Hepatocyte (in vitro differentiated cells): Measurements from ENCODE around the gene MAST2. TPM values are rescaled to one million over a fixed set of nuclear protein-coding genes. Genes with fewer than 3 reads are reported as not detected.

Source experiments
- DNase-seq: peaks from one replicate; pipeline ENCODE4 v3.0.0-alpha.2; 2016; ENCODE audit warnings: low spot score
- H2AFZ ChIP-seq: fragments of 200-600 bp; sonication (generic); 2 replicates; pipeline ENCODE4 v1.6.0; 2016; ENCODE audit warnings: antibody characterized with exemption, mild to moderate bottlenecking
- H3K27ac ChIP-seq: fragments of 200-600 bp; sonication (generic); 2 replicates; pipeline ENCODE4 v1.5.1; 2016; ENCODE audit warnings: mild to moderate bottlenecking
- H3K27me3 ChIP-seq: fragments of 200-600 bp; sonication (generic); 2 replicates; pipeline ENCODE4 v1.6.1; 2016
- H3K36me3 ChIP-seq: fragments of 200-600 bp; sonication (generic); replicated peaks from 2 replicates; pipeline ENCODE4 v1.5.1; 2016; ENCODE audit warnings: low read depth; ENCODE audit not compliant: insufficient read depth
- H3K4me1 ChIP-seq: fragments of 200-600 bp; sonication (generic); 2 replicates; pipeline ENCODE4 v1.5.1; 2016; ENCODE audit warnings: mild to moderate bottlenecking, moderate library complexity; ENCODE audit not compliant: insufficient read depth
- H3K4me2 ChIP-seq: fragments of 200-600 bp; sonication (generic); 2 replicates; pipeline ENCODE4 v1.6.0; 2016
- H3K4me3 ChIP-seq: fragments of 200-600 bp; sonication (generic); 2 replicates; pipeline ENCODE4 v1.5.1; 2016; ENCODE audit warnings: mild to moderate bottlenecking
- H3K79me2 ChIP-seq: fragments of 200-600 bp; sonication (generic); 2 replicates; pipeline ENCODE4 v1.6.0; 2017; ENCODE audit warnings: mild to moderate bottlenecking
- H3K9me2 ChIP-seq: fragments of 200-600 bp; sonication (generic); replicated peaks from 2 replicates; pipeline ENCODE4 v1.6.0; 2017; ENCODE audit warnings: mild to moderate bottlenecking; ENCODE audit not compliant: insufficient read depth
- H3K9me3 ChIP-seq: fragments of 200-600 bp; sonication (generic); 2 replicates; pipeline ENCODE4 v1.5.1; 2016; ENCODE audit warnings: low read depth, mild to moderate bottlenecking
- H4K20me1 ChIP-seq: fragments of 200-600 bp; sonication (generic); 2 replicates; pipeline ENCODE4 v1.6.0; 2016; ENCODE audit warnings: mild to moderate bottlenecking; ENCODE audit not compliant: insufficient read depth, poor library complexity, severe bottlenecking
- EZH2 ChIP-seq: fragments of 200-600 bp; sonication (generic); IDR thresholded peaks from 2 replicates; pipeline ENCODE4 v1.6.1; 2016; ENCODE audit warnings: antibody characterized with exemption, mild to moderate bottlenecking, borderline replicate concordance
- EZH2phosphoT487 ChIP-seq: fragments of 200-600 bp; sonication (generic); IDR thresholded peaks from one replicate; pipeline ENCODE4 v1.6.1; 2018; ENCODE audit warnings: antibody characterized with exemption, mild to moderate bottlenecking, low read depth, moderate library complexity; ENCODE audit not compliant: unreplicated experiment, severe bottlenecking
- WGBS: methylation state at CpG from one replicate; pipeline ENCODE4 v1.1.6; 2016; ENCODE audit warnings: low lambda C conversion rate; ENCODE audit errors: missing lambda C conversion rate; 5-methylcytosine and 5-hydroxymethylcytosine counted together
- polyA plus RNA-seq: library from polyadenylated mRNA; unstranded; fragments of >200 nt; fragmentation: Nextera tagmentation; extraction: Ambion mirVana; gene quantifications from 2 replicates; pipeline ENCODE4 v1.2.1, GENCODE V29; 2016
- total RNA-seq: library from RNA; depleted of rRNA; stranded (reverse); fragments of >200 nt; gene quantifications from 2 replicates; pipeline ENCODE4 v1.2.3, GENCODE V29; 2014
- TF ChIP-seq, protein P1 (sequence below): fragments of 200-600 bp; sonication (generic); IDR thresholded peaks from 2 replicates; pipeline ENCODE4 v1.5.1; 2016; ENCODE audit warnings: antibody characterized with exemption, mild to moderate bottlenecking; ENCODE audit not compliant: poor library complexity

Gene MAST2
- total and polyA plus RNA-seq, 2 experiments from 2014 or later = 25.8 to 33.5 TPM

DNA sequence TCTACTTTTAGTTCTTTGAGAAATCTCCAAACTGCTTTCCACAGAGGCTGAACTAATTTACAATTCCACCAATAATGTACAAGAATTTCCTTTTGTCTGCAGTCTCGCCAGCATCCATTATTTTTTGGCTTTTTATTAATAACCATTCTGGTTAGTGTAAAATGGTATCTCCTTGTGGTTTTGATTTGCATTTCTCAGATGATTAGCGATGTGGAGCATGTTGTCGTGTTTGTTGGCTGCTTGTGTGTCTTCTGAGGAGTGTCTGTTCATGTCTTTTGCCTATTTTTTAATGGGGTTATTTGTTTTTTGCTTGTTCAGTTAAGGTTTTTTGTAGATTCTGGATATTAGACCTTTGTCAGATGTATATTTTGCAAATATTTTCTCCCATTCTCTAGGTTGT lies 131.5 kb downstream of the MAST2 start:
- Histone ChIP-seq H3K9me3 (no peaks in the 10 kb centered on the region), H3K79me2 (peaks cover 26% of the 10 kb centered on the region), H3K4me1 (no peaks in the 10 kb centered on the region), H3K27ac (no peak overlapping the region), H3K27me3 (no peaks in the 10 kb centered on the region), H4K20me1 (no peaks in the 10 kb centered on the region), H3K9me2 (no peaks in the 10 kb centered on the region), H3K4me2 (no peak overlapping the region), H3K4me3 (no peak overlapping the region), H2AFZ (no peak overlapping the region), H3K36me3 (no peaks in the 10 kb centered on the region)
- WGBS = 97% methylated on average over 3 of the region's 3 CpGs
- TF ChIP-seq, protein P1, sequence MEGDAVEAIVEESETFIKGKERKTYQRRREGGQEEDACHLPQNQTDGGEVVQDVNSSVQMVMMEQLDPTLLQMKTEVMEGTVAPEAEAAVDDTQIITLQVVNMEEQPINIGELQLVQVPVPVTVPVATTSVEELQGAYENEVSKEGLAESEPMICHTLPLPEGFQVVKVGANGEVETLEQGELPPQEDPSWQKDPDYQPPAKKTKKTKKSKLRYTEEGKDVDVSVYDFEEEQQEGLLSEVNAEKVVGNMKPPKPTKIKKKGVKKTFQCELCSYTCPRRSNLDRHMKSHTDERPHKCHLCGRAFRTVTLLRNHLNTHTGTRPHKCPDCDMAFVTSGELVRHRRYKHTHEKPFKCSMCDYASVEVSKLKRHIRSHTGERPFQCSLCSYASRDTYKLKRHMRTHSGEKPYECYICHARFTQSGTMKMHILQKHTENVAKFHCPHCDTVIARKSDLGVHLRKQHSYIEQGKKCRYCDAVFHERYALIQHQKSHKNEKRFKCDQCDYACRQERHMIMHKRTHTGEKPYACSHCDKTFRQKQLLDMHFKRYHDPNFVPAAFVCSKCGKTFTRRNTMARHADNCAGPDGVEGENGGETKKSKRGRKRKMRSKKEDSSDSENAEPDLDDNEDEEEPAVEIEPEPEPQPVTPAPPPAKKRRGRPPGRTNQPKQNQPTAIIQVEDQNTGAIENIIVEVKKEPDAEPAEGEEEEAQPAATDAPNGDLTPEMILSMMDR = no peak
- TF ChIP-seq EZH2 (no peak), EZH2phosphoT487 (no peak)
- no peak for DNase-seq

DNA sequence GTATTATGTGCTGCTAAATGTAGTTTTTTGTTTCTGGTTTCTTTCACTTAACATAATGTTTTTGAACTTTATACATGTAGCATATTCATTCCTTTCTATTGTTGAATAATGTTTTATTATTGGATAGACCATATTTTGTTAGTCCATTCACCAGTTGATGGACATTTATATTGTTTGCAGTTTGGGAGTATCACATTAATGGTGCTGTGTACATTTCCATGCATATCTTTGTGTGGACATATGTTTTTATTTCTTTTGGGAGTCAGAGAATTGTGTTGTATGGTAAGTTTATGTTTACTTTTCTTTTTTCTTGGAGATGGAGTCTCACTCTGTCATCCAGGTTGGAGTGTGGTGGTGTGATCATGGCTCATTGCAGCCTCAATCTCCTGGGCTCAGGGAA lies 134.6 kb downstream of the MAST2 start:
- Histone ChIP-seq H4K20me1 (no peaks in the 10 kb centered on the region), H2AFZ (no peak overlapping the region), H3K9me2 (no peaks in the 10 kb centered on the region), H3K9me3 (no peaks in the 10 kb centered on the region), H3K27ac (no peak overlapping the region), H3K4me1 (no peaks in the 10 kb centered on the region), H3K4me3 (no peak overlapping the region), H3K36me3 (no peaks in the 10 kb centered on the region), H3K27me3 (no peaks in the 10 kb centered on the region), H3K79me2 (peaks cover 26% of the 10 kb centered on the region), H3K4me2 (no peak overlapping the region)
- no peak for DNase-seq
- no peak for TF ChIP-seq EZH2phosphoT487
- TF ChIP-seq, protein P1 = no peak
- no peak for TF ChIP-seq EZH2

DNA sequence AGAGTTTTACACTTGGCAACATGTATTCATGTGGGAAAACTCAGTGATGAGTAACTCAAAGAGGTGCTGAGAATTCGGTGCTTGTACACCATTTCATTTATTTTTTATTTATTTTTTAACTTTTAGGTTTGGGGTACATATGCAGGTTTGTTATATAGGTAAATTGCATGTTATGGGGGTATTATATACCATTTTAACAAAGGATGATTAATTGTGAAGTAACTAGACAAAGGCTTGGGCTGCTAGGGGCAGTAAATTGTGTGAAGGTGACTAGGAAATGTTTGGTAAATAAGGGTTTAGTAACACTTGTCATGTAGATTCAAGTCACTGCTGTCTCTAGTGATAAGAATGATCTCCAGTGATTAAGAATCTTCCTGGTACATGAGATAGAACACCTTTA lies 139.0 kb downstream of the MAST2 start:
- Histone ChIP-seq H3K4me1 (no peaks in the 10 kb centered on the region), H3K79me2 (peaks cover 20% of the 10 kb centered on the region), H3K4me2 (no peak overlapping the region), H3K27ac (no peak overlapping the region), H2AFZ (no peak overlapping the region), H3K4me3 (no peak overlapping the region), H3K36me3 (no peaks in the 10 kb centered on the region), H3K27me3 (no peaks in the 10 kb centered on the region), H3K9me2 (no peaks in the 10 kb centered on the region), H3K9me3 (no peaks in the 10 kb centered on the region), H4K20me1 (no peaks in the 10 kb centered on the region)
- TF ChIP-seq, protein P1 = no peak
- no peak for TF ChIP-seq EZH2
- TF ChIP-seq EZH2phosphoT487 = no peak
- no peak for DNase-seq
- WGBS = 92% methylated on average over 1 of the region's 1 CpG

DNA sequence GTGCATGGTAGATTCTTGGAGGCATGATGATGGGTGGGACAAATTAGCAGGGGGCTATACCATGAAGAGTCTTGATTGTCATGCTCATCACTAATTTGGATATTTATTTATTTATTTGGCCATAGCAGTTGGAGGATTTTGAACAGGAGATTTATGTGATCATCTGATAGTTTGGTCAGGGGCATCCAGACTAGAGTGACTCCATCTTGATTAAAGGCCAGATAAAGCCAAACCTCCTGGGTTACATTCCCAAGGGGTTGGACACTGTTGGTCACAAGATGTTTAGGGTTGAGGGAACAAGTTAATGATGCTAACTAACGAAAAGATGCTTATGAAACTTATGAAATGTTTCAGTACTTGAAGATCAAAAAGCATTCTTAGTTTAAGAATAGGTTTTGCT lies 139.8 kb downstream of the MAST2 start:
- H3K4me2 ChIP-seq = no peak overlapping the region
- H2AFZ ChIP-seq = no peak overlapping the region
- no peak for DNase-seq
- H3K27ac ChIP-seq = no peak overlapping the region
- no peaks in the 10 kb centered on the region for H3K36me3 ChIP-seq
- no peaks in the 10 kb centered on the region for H3K4me1 ChIP-seq
- no peaks in the 10 kb centered on the region for H3K9me3 ChIP-seq
- WGBS = 0% methylated on average over 1 of the region's 1 CpG
- H3K27me3 ChIP-seq = no peaks in the 10 kb centered on the region
- H4K20me1 ChIP-seq = no peaks in the 10 kb centered on the region
- H3K4me3 ChIP-seq = no peak overlapping the region
- H3K79me2 ChIP-seq = peaks cover 20% of the 10 kb centered on the region
- H3K9me2 ChIP-seq = no peaks in the 10 kb centered on the region
- TF ChIP-seq, protein P1 = no peak
- TF ChIP-seq EZH2phosphoT487 (no peak), EZH2 (no peak)
